Suprapubic skin (tissue), 3 donors: Measurements from ENCODE around the gene FETUB.

Source experiments
- POLR2AphosphoS5 ChIP-seq, 3 donors: sonication (generic); formaldehyde crosslinking; IDR thresholded peaks; one replicate each; pipeline ENCODE4 v1.6.1; 2017; ENCODE audit warnings: antibody characterized with exemption in 3 of 3
- TF ChIP-seq, protein P1 (sequence below), 2 donors: fragments of 200-600 bp in 1 of 2; fragments of 450-650 bp in 1 of 2; sonication (generic) in 1 of 2; IDR thresholded peaks; one replicate each; pipeline ENCODE4 v1.5.1; 2016 to 2019; ENCODE audit warnings: antibody characterized with exemption in 2 of 2, mild to moderate bottlenecking in 1 of 2, moderate library complexity in 1 of 2

DNA sequence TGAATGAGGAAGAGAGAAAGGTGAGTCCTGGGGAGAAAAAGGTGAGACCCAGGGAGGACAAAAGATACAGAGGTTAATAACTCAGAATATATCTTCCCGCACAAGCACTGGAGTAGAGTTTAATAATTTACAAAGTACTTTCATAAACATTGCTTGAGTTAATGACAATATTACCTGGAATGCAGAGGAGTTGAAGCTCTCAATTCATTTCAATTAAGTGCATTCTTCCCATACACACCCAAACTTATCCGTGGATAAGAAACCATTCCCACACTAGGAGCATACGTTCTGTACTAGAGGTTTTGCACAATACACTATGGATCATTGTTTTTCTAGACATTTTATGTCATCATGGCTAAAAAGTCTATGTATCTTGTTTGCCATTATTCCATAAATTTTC lies 53.6 kb downstream of the FETUB start:
- TF ChIP-seq, protein P1, sequence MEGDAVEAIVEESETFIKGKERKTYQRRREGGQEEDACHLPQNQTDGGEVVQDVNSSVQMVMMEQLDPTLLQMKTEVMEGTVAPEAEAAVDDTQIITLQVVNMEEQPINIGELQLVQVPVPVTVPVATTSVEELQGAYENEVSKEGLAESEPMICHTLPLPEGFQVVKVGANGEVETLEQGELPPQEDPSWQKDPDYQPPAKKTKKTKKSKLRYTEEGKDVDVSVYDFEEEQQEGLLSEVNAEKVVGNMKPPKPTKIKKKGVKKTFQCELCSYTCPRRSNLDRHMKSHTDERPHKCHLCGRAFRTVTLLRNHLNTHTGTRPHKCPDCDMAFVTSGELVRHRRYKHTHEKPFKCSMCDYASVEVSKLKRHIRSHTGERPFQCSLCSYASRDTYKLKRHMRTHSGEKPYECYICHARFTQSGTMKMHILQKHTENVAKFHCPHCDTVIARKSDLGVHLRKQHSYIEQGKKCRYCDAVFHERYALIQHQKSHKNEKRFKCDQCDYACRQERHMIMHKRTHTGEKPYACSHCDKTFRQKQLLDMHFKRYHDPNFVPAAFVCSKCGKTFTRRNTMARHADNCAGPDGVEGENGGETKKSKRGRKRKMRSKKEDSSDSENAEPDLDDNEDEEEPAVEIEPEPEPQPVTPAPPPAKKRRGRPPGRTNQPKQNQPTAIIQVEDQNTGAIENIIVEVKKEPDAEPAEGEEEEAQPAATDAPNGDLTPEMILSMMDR (IDR thresholded peaks at IDR 0.05) = no peak
- TF ChIP-seq POLR2AphosphoS5 (IDR thresholded peaks at IDR 0.05) = no peak
